GM18909 (cell line): ENCODE data around the gene HIGD1C.
"Not testable (repeated sequence)": the region's sequence is repeated elsewhere in the genome, so short reads cannot be mapped to it uniquely, and the experiment has no call there.

Experiments
- ATAC-seq: cut with Tn5 transposase; IDR thresholded peaks from one replicate; pipeline ENCODE4 v1.9.1; 2021; ENCODE audit warnings: mild to moderate bottlenecking; ENCODE audit not compliant: unreplicated experiment, poor library complexity

Gene HIGD1C

DNA sequence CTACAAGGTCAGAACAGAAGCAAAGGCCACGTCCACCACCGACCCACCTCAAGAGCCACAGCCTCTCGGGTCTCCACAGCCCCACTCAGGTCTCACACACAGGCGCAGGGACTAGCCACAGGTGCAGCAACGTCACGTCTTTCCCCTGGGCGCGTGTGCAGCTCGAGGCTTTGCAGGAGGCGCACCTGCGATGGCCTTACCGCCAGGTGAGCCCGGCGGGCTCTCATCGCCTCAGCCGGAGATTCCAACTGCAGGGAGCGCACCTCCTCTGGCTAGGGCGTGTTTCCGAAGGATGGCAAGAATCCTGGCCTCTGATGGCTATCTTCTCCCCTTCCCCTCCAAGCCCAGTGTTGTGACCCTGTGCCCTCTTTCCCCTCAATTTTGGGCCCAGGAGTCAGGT lies at the start of gene HIGD1C:
TSS of gene HIGD1C (plus strand) at position 35 of the 400 bp plus-strand sequence. CDS start 1,455 bp downstream, outside the sequence.
- ATAC-seq, result no peak

DNA sequence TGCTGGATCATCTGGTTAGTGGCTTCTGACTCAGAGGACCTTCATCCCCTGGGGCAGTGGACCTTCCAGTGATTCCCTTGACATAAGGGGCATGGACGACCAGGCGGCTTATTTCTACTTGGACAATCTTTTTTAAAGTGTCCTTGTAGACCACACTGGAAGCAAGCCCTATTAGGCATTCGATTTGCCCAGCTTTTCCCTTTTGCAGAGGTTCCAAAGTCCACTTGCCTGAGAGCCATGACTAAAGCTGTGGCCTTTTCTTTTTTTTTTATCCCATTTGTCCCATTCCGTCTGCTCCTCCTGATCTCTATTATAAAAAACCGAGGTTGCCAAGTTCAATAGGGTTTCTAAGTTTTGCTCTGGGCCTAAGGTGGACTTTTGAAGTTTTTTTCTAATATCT lies 43.9 kb upstream of the HIGD1C start:
- ATAC-seq, result not testable (repeated sequence)

- not testable (repeated sequence) for ATAC-seq
Measured at GRCh38 chr12:50912361-50912760, 40.0 kb upstream of the HIGD1C start.

GRCh38 chr12:50913224-50913623 lies 39.1 kb upstream of the HIGD1C start:
- ATAC-seq, result no peak

DNA sequence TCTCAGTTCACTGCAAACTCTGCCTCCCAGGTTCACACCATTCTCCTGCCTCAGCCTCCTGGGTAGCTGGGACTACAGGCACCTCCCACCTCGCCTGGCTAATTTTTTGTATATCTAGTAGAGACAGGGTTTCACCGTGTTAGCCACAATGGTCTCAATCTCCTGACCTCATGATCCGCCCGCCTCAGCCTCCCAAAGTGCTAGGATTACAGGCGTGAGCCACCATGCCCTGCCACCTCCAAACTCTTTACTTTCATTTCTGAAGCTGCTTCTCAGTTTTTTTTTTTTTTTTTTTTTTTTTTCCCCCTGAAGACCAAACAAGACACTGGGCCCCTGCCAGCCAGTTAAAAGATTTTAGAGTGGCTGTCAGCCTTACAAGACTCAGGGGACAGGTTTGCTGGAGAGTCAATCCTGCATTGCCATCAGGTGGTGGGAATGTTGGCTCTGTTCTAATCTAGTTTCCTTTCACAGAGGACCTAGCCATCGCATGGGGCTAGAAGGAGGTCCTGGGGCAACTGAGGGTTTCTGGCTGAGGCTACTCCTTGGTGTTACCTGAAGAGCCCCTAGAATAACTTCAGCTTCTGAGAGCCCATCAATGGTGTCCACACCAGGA lies 37.4 kb upstream of the HIGD1C start:
- no peak for ATAC-seq

DNA sequence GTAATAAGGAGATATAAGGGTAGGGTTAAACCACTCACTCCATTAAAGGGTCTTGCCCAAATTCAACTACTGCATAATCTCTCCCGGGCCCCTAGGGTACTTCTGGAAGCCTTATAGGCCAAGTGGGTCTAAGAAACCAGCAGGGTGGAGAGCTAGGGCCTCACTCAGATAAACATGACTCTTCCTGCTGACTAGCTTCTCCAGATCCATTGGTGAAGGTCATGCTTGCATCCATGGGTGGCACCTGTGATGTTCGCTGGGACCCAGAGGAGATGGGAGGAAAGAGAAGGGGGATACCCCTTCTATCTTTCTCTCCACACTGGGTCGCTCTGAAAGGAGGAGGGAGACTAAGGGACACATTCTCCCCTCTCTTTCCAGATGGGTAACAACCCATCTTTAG lies 36.1 kb upstream of the HIGD1C start:
- ATAC-seq, result no peak

DNA sequence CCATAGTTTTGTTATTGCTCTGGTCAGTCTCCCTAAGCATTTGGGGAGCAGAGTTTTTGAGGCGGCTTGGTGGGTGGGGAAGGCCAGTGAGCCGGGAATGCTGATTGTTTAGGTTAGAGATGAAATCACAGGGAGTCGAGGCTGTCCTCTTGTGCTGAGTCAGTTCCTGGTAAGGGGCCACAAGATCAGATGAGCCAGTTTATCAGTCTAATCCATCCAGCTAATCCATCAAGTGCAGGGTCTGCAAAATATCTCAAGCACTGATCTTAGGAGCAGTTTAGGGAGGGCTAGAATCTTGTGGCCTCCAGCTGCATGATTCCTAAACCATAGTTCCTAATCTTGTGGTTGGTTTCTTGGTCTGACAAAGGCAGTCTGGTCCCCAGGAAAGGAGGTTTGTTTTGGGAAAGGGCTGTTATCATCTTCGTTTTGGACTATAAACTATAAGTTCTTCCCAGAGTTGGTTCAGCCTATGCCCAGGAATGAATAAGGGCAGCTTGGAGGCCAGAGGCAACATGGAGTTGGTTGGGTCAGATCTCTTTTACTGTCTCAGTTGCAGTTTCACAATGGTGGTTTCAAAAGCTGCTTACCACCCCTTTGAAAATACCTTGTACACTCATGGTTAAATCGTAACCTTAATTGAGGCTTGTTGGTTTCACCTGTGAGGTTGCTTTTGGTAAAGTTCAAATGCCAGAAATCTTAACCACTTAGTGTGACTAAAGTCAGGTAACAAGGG lies 33.6 kb upstream of the HIGD1C start:
- ATAC-seq, result no peak

DNA sequence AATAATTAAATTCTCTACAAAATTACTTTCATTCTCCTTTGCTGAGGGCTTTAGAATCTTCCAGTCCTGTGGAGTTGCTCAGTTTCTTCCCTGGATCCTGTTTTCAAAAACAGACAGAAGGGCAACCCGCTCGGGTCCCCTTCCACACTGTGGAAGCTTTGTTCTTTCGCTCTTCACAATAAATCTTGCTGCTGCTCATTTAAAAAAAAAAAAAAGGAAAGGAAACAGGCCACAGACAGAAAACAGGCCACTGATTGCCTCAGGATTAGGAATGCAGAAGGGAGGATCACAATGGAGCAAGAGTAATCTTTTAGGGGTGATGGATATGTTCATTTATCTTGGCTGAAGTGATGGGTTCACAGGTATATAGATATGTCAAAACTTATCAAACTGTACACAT lies 29.5 kb upstream of the HIGD1C start:
- no peak for ATAC-seq

DNA sequence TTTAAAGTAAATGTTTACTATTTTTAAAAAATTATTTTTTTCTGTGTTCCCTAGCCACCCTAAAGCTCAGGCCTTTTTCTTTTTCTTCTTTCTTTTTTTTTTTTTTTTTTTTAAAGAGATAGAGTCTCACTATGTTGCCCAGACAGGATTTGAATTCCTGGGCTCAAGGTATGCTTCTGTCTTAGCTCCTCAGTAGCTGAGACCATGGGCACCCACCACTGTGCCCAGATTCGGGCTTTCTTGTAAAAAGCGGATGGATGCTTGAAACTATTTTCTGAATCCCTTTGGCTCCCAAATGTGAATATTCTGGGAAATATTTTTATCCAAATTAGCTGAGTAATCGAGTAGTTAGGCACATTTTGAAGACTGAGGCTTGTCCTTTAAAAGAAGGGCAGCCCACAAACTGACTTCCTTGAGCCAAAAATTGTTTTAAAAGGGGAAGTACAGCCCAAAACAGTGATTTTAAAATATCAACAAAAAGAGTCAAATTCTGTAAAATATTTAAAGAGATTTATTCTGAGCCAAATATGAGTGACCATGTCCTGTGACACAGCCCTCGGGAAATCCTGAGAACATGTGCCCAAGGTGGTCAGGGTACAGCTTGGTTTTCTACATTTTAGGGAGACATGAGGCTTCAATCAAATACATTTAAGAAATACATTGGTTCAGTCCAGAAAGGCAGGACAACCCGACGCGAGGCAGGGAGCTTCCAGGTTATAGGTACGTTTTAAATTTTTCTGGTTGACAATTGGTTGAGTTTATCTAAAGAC lies 28.8 kb upstream of the HIGD1C start:
- ATAC-seq, result no peak

DNA sequence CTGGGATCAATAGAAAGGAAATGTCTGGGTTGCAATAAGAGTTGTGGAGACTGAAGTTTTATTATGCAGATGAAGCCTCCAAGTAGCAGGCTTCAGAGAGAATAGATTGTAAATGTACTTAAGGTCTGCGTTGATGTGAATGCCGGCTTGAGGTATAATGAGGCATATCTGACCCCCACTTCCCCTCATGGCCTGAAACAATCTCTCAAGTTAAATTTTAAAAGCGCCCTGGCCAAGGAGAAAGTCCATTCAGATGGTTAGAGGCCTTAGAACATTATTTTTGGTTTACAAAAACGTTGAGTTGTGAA lies 28.3 kb upstream of the HIGD1C start:
- no peak for ATAC-seq

DNA sequence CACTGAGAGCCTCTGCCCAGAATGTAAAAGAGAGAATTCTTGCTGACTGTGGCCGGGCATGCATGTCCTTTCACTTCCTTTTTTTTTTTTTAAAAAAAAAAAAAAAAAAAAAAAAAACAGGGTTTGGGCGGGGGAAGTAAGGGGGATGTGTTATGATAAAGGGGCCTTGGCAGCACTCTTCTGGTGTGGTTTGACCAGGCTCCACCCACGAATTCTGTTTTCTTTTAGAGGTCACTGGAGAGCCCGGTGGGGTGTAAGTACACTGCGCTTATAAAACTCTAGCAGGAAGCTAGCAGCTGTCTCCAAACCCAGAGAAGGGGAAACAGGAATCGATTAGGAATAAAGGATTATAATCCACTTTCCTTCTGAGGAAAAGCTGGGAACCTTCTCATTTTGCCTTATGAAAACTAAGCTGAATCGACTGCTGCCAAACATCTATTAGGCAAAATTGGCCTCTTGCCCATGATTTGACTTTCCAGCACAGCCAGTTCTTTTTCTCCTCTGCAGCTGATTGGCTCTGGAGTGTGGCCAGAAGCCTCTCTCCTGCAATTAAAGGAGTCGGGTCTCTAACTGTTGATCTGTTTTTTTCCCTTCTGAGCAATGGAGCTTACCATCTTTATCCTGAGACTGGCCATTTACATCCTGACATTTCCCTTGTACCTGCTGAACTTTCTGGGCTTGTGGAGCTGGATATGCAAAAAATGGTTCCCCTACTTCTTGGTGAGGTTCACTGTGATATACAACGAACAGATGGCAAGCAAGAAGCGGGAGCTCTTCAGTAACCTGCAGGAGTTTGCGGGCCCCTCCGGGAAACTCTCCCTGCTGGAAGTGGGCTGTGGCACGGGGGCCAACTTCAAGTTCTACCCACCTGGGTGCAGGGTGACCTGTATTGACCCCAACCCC lies 27.7 kb upstream of the HIGD1C start:
- ATAC-seq, result peak; percentile 80

- no peak for ATAC-seq
Measured at GRCh38 chr12:50925342-50925651, 27.0 kb upstream of the HIGD1C start.

DNA sequence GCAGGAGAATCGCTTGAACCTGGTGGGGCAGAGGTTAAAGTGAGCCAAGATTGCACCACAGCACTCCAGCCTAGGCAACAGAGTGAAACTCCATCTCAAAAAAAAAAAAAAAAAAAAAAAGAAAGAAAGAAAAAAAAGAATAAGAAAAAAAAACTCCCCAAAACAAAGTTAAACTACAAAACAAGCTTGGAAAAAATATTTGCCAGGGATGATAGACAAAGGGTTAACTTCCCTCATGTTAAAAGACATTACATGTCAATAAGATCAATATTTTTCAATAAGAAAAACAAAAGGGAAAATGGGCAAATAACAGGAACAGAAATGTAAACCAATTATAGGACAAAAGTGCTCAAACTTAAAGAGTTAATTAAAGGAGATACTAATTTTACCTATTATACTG lies 26.4 kb upstream of the HIGD1C start:
- no peak for ATAC-seq

GRCh38 chr12:50926415-50926814 lies 25.9 kb upstream of the HIGD1C start:
- ATAC-seq, result no peak

- ATAC-seq, result not testable (repeated sequence)
Measured at GRCh38 chr12:50926932-50927331, 25.4 kb upstream of the HIGD1C start.

- no peak for ATAC-seq
Measured at GRCh38 chr12:50927356-50927755, 25.0 kb upstream of the HIGD1C start.

DNA sequence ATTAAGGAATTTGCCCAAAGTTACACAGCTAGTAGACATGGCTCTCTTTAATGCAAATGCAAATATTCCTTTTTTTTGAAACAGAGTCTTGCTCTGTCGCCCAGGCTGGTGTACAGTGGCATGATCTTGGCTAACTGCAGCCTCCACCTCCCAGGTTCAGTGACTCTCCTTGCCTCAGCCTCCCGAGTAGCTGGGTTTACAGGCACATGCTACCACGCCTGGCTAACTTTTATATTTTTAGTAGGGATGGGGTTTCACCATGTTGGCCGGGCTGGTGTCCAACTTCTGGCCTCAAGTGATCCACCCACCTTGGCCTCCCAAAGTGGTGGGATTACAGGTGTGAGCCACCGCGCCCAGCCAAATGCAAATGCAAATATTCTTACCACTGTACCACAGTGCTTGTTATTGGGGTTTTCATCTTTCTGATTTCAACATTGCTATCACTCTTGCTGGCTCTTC lies 24.5 kb upstream of the HIGD1C start:
- no peak for ATAC-seq

DNA sequence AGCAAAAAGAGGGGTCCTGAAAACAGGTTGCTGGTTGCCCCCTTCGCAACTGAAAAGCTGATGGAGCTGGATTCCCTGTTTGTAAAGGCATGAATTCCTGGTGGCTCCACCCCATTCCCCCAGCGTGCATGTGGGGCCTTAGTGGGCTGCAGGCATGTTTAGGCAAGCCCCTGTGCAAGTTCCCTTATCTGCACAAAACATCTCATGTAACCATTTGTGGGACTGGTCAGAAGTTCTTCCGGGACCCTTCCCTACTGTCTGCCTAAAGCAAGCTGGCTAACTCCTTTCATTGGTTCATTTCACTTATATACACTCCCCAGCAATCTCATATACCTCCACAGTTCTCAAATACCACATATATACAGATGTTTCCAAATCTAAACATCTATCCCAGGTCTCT lies 24.0 kb upstream of the HIGD1C start:
- ATAC-seq, result no peak

GRCh38 chr12:50929831-50930230 lies 22.5 kb upstream of the HIGD1C start:
- ATAC-seq, result no peak

DNA sequence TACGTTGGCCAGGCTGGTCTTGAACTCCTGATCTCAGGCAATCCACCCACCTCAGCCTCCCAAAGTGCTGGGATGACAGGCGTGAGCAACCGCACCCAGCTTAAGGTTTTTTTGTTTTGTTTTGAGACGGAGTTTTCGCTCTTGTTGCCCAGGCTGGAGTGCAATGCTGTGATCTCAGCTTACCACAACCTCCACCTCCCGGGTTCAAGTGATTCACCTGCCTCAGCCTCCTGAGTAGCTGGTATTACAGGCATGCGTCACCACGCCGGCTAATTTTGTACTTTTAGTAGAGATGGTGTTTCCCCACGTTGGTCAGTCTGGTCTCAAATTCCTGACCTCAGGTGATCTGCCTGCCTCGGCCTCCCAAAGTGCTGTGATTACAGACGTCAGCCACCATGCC lies 21.9 kb upstream of the HIGD1C start:
- ATAC-seq, result not testable (repeated sequence)
